Glutamatergic neuron (in vitro differentiated cells): ENCODE results near the gene CBR3. TPM values are rescaled to one million over a fixed set of nuclear protein-coding genes. Genes with fewer than 3 reads are reported as not detected.

Source experiments
- DNase-seq: peaks from one replicate; pipeline ENCODE4 v3.0.0; 2022
- H3K27ac Mint-ChIP-seq: one replicate; pipeline ENCODE4 v1.8.0; 2020; ENCODE audit warnings: mild to moderate bottlenecking, mixed read lengths, inconsistent platforms; ENCODE audit not compliant: unreplicated experiment
- H3K27me3 Mint-ChIP-seq: one replicate; pipeline ENCODE4 v1.8.0; 2020; ENCODE audit warnings: mild to moderate bottlenecking, moderate library complexity, mixed read lengths, inconsistent platforms; ENCODE audit not compliant: unreplicated experiment
- H3K36me3 Mint-ChIP-seq: one replicate; pipeline ENCODE4 v1.8.0; 2020; ENCODE audit warnings: mild to moderate bottlenecking, mixed read lengths, inconsistent platforms; ENCODE audit not compliant: unreplicated experiment
- H3K4me1 Mint-ChIP-seq: one replicate; pipeline ENCODE4 v1.8.0; 2020; ENCODE audit warnings: mild to moderate bottlenecking, low read depth, mixed read lengths, inconsistent platforms; ENCODE audit not compliant: unreplicated experiment
- H3K4me3 Mint-ChIP-seq: one replicate; pipeline ENCODE4 v1.8.0; 2020; ENCODE audit warnings: mild to moderate bottlenecking, mixed read lengths, inconsistent platforms; ENCODE audit not compliant: unreplicated experiment
- H3K9me3 Mint-ChIP-seq: one replicate; pipeline ENCODE4 v1.8.0; 2020; ENCODE audit warnings: mild to moderate bottlenecking, moderate library complexity, mixed read lengths, inconsistent platforms; ENCODE audit not compliant: unreplicated experiment
- long read RNA-seq: library from polyadenylated mRNA; unstranded; transcript quantifications from one replicate; pipeline ENCODE4 v2.0.0, GENCODE V29; 2020; ENCODE audit not compliant: unreplicated experiment
- total RNA-seq: library from RNA; stranded (reverse); fragmentation: NEBNext Ultra II Directional; extraction: Animal tissue kit (Norgen Biotek cat#: 25700); gene quantifications from one replicate; pipeline ENCODE4 v1.2.1, GENCODE V29; 2021; ENCODE audit not compliant: unreplicated experiment
- TF ChIP-seq, protein P1 (sequence below): fragments of 200-600 bp; sonication (generic); IDR thresholded peaks from one replicate; pipeline ENCODE4 v1.5.0; 2021; ENCODE audit not compliant: partially characterized antibody, unreplicated experiment

CBR3 gene
- total RNA-seq, result not detected
- long read RNA-seq, result 0 reads

DNA sequence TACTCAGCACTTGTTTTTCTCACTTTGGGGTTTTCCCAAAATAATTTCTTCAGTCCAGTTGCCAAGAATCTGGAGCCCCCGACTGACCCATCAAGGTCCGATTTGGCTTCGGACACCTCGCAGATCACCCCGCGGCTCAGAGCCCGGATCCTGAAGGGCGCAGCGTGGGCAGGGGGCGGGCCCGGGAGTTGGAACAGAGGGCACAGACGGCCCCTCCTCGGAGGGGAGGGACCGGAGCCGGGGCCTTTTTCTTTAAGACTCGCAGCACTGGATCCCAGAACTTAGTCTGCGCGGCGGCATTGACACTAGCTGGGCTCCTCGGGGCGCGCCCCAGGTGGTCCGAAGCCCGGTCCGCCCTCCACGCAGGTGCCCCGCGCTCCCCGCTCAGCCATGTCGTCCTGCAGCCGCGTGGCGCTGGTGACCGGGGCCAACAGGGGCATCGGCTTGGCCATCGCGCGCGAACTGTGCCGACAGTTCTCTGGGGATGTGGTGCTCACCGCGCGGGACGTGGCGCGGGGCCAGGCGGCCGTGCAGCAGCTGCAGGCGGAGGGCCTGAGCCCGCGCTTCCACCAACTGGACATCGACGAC, at the start of gene CBR3:
Gene CBR3, plus strand, starts transcription at position 277 of the 588 bp plus-strand sequence. Its CDS starts 114 bp downstream, at position 391.
- H3K4me1 Mint-ChIP-seq, result no peaks in the 10 kb centered on the region
- H3K27ac Mint-ChIP-seq, result no peak within 1 kb of the TSS
- peak; percentile 49 for DNase-seq
- H3K4me3 Mint-ChIP-seq, result peak within 1 kb of the TSS; percentile 88
- H3K27me3 Mint-ChIP-seq, result peaks cover 10% of the 10 kb centered on the region
- H3K36me3 Mint-ChIP-seq, result no peaks in the 10 kb centered on the region
- TF ChIP-seq, protein P1, sequence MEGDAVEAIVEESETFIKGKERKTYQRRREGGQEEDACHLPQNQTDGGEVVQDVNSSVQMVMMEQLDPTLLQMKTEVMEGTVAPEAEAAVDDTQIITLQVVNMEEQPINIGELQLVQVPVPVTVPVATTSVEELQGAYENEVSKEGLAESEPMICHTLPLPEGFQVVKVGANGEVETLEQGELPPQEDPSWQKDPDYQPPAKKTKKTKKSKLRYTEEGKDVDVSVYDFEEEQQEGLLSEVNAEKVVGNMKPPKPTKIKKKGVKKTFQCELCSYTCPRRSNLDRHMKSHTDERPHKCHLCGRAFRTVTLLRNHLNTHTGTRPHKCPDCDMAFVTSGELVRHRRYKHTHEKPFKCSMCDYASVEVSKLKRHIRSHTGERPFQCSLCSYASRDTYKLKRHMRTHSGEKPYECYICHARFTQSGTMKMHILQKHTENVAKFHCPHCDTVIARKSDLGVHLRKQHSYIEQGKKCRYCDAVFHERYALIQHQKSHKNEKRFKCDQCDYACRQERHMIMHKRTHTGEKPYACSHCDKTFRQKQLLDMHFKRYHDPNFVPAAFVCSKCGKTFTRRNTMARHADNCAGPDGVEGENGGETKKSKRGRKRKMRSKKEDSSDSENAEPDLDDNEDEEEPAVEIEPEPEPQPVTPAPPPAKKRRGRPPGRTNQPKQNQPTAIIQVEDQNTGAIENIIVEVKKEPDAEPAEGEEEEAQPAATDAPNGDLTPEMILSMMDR, result no peak
- H3K9me3 Mint-ChIP-seq, result peaks cover 5% of the 10 kb centered on the region

DNA sequence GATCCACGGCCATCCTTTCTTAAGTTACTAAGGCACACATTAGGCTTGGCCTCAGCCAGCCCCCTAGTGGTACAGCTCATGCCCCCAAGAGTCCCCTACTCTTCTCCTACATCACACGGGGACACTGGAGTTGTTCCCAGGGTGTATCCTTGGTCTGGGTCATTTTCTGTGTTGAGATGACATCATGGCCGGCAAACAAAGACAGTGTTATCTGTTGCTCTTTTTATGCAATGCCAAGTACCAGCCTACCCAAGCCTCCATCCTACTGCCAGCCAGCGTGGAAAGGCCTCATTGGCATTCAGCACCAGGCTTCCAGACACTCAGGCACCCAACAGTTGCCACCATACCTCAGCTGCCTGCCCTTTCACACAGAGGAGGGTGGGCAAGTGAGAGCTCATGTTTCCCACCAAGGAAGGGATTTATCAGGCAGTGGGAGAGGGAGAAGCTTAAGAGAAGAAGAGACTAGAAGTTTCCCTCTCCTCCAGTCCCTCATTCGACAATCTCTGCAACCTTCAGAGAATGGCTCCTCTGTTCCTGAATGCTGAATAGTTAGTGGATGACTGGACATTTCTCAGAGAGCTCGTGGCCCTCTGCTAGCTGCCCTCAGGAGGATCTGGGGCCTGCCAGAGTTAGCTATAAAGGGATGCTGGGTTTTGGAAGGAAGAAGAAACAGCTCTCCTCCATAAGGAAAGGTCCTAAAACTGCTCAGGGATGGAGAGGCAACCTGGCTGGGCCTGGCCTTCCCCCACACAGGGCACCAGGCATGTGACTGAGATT, 47.3 kb upstream of the CBR3 start:
- TF ChIP-seq, protein P1, result no peak
- H3K27me3 Mint-ChIP-seq, result no peaks in the 10 kb centered on the region
- no peak for DNase-seq
- no peak overlapping the region for H3K27ac Mint-ChIP-seq
- H3K36me3 Mint-ChIP-seq, result no peaks in the 10 kb centered on the region
- no peak overlapping the region for H3K4me3 Mint-ChIP-seq
- no peaks in the 10 kb centered on the region for H3K4me1 Mint-ChIP-seq
- H3K9me3 Mint-ChIP-seq, result no peaks in the 10 kb centered on the region

DNA sequence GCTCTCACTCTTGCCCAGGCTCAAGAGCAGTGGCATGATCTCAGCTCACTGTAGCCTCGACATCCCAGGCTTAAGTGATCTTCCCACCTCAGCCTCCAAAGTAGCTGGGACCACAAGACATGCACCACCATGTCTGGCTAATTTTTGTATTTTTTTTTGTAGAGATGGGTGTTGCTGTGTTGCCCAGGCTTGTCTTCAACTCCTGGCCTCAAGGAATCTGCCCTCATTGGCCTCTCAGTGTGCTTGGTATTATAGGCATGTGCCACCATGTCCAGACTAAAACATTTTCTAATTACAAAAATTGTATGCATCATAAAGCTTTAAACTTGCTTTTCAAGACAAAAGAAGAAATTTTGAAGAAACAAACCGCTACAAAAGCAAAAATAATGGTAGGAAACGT, 44.9 kb upstream of the CBR3 start:
- Mint-ChIP-seq H3K4me3 (no peak overlapping the region), H3K9me3 (no peaks in the 10 kb centered on the region), H3K27me3 (no peaks in the 10 kb centered on the region), H3K27ac (no peak overlapping the region), H3K36me3 (peaks cover 7% of the 10 kb centered on the region), H3K4me1 (no peaks in the 10 kb centered on the region)
- DNase-seq, result no peak
- TF ChIP-seq, protein P1, result no peak

DNA sequence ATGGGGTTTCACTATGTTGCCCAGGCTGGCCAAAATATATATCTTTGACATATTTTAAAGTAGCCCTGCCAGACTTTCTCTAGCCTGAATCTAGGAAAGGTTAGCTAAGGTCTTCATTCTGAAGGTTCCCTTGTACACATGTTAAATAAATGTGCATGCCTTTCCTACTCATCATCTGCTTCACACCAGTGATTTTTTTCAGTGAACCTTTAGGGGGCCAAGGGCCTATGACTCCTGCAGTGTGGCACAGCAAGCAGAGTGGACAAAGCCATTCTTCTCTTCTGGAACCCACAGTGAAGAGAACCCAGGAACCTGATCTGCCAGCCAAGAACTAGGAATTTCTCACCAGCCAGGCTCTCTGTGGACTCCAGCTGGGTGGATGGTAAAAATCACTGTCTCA, 42.2 kb upstream of the CBR3 start:
- Mint-ChIP-seq H3K27me3 (no peaks in the 10 kb centered on the region), H3K9me3 (no peaks in the 10 kb centered on the region), H3K4me1 (no peaks in the 10 kb centered on the region), H3K27ac (no peak overlapping the region), H3K4me3 (no peak overlapping the region), H3K36me3 (peaks cover 7% of the 10 kb centered on the region)
- no peak for DNase-seq
- TF ChIP-seq, protein P1, result no peak

DNA sequence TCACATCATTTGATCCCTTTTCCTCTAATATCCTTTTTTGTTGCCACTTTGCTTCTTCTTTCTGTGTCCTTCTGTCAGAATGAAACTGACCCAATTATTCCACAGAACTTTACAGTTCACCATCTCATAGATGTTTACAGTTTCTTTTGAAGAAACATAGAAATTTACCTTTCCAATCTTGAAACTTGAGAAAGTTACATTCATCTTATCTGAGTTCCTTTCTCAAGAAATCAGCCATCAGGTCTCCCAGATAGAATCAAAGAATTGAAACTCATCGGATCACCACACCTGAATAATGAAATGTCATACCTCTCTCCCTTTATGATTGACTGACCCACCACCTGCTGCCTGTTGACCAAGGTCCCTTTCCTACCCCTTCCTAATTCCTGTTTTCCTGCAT, 41.4 kb upstream of the CBR3 start:
- no peak for DNase-seq
- Mint-ChIP-seq H3K27ac (no peak overlapping the region), H3K36me3 (peaks cover 7% of the 10 kb centered on the region), H3K9me3 (no peaks in the 10 kb centered on the region), H3K4me3 (no peak overlapping the region), H3K4me1 (no peaks in the 10 kb centered on the region), H3K27me3 (no peaks in the 10 kb centered on the region)
- TF ChIP-seq, protein P1, result no peak
